ENCODE results near the gene KCTD11.

The KCTD11 gene

DNA sequence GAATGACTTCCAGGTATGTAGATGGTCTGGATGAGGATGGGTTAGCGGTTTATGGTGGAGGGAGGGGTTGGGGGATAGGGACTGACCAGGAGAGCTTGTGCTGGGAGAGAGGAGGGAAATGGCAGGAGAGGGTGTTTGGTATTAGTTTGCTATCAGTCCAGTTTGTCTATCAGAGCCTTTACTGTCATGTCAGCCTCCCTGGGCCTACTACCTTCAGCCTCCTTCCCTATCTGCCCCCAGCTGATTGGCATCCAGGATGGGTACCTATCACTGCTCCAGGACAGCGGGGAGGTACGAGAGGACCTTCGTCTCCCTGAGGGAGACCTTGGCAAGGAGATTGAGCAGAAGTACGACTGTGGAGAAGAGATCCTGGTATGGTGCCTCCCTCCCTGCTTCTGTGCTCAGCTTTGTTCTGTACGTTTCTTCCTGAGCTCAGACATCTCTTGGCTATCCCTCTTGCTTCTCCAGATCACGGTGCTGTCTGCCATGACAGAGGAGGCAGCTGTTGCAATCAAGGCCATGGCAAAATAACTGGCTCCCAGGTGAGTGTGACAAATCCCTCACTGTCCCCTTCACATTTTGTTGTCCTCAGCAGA lies 40.8 kb upstream of the KCTD11 start:
- H3K4me3 ChIP-seq (ENCODE audit: low read depth, low read length) = no peak overlapping the region
- TF ChIP-seq, protein P1, sequence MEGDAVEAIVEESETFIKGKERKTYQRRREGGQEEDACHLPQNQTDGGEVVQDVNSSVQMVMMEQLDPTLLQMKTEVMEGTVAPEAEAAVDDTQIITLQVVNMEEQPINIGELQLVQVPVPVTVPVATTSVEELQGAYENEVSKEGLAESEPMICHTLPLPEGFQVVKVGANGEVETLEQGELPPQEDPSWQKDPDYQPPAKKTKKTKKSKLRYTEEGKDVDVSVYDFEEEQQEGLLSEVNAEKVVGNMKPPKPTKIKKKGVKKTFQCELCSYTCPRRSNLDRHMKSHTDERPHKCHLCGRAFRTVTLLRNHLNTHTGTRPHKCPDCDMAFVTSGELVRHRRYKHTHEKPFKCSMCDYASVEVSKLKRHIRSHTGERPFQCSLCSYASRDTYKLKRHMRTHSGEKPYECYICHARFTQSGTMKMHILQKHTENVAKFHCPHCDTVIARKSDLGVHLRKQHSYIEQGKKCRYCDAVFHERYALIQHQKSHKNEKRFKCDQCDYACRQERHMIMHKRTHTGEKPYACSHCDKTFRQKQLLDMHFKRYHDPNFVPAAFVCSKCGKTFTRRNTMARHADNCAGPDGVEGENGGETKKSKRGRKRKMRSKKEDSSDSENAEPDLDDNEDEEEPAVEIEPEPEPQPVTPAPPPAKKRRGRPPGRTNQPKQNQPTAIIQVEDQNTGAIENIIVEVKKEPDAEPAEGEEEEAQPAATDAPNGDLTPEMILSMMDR (conservative IDR thresholded peaks at IDR 0.05; ENCODE audit: low read depth, low read length) = no peak
- no peak for DNase-seq (ENCODE audit: low read depth)

DNA sequence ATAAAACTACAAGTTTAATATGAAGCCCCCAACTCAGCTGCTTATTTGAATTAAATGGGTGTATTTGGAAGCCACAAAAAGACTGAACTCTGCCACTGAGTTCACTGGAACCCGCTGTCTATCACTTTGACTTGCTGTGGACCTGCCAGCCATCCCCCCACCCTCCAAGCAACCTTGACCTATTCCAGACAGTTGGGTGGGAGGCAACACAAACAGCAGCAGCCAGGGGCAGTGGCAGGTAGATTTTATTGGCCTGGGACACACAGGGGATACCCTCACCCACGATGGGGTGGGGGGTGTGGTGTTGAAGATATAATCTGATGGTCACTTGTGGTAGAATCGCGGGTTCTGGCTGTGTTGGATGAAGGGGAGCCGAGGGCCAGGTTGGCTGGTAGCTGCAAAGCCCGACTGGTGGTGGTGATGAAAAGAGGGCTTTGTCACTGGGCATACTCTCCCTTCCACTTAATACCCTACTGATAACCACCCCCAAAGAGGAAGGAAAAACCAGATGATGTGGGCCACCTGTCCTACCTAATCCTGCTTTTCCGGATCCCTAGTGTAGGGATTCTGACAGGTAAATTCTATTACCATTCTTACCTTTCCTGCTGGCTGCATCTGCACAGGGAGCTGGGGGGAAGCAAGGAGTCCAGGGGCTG lies 39.4 kb upstream of the KCTD11 start:
- TF ChIP-seq, protein P1 (conservative IDR thresholded peaks at IDR 0.05; ENCODE audit: low read depth, low read length) = no peak
- no peak for DNase-seq (ENCODE audit: low read depth)
- no peak overlapping the region for H3K4me3 ChIP-seq (ENCODE audit: low read depth, low read length)

DNA sequence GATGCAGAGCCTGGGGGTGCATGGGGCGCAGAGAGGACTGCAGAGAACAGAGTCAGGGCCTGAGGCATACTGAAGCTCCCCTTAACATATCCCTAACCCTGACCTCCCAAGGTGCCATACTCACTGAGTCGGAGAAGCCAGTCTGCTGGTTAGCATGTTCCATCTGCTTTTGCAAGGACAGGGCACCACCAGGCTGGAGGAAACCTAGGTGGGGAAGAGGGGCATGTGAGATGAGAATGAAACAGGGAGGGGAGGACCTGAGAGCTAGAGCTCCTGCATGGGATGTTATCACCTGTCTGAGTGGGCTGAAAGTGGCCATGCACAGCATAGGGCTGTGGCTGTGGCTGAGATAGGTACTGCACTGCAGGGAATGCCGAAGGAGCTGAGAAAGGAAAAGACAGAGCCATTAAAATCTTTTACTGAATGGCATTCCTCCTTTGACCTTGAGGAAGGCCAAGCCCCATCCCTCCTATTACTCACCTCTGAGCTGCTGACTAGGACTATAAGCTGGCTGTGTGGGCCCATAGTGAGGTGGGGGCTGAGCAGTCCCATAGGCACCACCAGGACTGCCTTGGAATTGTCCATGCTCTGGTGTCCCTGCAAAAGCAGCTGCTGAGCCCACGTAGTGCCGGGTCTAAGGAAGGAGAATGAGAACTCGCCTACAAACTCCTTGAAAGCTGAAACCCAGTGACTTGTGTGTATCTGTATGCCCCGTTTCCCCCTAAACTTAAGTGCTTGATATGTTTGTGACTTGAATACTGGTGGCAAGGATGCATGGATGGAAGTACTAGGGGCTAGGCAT lies 38.7 kb upstream of the KCTD11 start:
- no peak overlapping the region for H3K4me3 ChIP-seq (ENCODE audit: low read depth, low read length)
- DNase-seq (ENCODE audit: low read depth) = no peak
- TF ChIP-seq, protein P1 (conservative IDR thresholded peaks at IDR 0.05; ENCODE audit: low read depth, low read length) = peak; percentile 19

DNA sequence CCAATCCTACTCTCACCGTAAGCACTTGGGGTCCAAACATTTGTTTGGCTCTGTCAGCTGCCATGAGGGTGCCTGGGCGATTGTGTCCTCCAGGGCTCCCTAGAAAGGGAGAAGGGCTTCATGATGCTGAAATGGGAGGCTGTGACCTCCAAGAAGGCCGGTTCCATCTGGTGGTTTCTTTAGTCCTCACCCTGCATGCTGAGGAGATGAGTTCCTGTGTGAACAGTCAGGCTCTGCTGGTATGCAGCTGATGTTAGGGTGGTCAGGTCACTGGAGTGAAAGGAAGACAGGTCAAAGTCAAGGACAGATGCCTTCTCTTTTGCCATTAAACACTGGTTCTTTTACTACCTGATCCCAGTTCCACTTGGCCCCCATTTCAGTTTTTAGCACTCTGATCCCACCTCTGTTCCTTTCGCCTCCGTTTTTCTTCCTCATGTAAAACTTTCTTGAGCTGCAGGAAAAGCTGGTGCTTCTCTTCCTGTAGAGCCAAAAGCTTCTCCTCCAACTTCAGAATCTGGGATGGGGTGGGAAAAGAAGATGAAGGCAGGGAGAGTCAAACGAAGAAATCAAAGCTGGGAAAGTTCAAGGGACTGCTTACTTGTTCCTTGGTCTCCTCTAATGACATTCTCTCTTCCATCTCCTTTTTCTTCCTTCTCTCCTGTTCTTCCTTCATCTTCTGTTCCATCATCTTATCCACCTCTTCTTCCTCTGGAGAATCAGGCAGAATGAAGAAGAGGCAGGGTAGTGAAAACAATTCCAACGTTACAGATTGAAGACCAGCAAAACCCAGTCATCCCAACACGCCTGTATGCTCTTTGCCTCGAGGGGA lies 37.9 kb upstream of the KCTD11 start:
- DNase-seq (ENCODE audit: low read depth) = peak; percentile 30
- peak overlapping the region; percentile 83 for H3K4me3 ChIP-seq (ENCODE audit: low read depth, low read length)
- TF ChIP-seq, protein P1 (conservative IDR thresholded peaks at IDR 0.05; ENCODE audit: low read depth, low read length) = no peak

DNA sequence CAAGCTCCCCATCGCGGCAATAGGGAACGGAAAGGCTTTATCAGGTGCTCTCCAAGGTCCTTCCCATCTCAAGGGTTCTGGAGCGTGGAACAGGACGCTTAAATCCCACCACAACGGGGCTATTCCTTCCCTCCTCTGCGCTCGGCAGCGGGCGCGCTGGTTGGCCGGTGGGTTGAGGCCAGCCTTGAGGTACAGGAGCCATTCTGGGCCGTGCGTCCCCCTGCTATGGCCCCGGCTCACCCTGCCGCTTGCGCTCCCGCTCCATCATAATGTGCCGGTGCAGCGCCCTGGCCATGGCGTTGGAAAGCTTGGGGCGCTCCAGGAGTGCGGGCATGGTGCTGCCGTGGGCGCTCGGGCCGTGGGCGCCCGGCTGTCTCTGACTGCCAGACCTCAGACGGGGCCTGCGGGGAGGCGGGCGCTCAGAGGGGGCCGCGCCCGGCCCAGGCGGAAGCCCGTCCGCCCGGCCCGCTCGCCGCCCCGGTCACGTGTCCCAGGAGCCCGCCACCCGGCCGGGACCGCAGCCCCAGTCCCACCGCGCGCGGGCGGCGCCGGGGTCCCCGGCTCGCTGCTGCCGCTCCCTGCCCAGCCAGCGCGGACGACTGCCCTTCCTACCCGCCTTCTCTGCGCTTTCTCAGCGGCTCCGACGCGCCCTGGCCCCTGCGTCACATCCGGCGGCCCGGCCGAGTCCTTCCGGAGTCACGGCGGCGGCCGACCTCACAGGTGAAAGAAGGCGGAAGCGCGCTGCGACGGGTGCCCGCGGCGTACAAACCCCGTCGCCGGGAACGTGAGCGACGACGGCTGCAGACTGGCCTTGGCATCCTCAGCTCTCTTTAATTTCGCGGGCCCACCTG lies 37.0 kb upstream of the KCTD11 start, which contains the start of gene GPS2:
TSS of gene GPS2 (minus strand) at position 642 of the 851 bp plus-strand sequence. CDS start at position 334, 308 bp downstream.
- TF ChIP-seq, protein P1 (conservative IDR thresholded peaks at IDR 0.05; ENCODE audit: low read depth, low read length) = no peak
- peak; percentile 82 for DNase-seq (ENCODE audit: low read depth)
- peak within 1 kb of the TSS; percentile 83 for H3K4me3 ChIP-seq (ENCODE audit: low read depth, low read length)

All from choroid plexus epithelial cell (primary cell).